Caco-2 (cell line): ENCODE results near the gene BCAS3. TPM values are rescaled to one million over a fixed set of nuclear protein-coding genes. Genes with fewer than 3 reads are reported as not detected.

Experiments used
- BruUV-seq: library from RNA; stranded (reverse); fragments of 400-500 nt; replicated peaks from 2 replicates; lab custom pipeline; 2021; lab: Mats Ljungman, UMichigan
- CTCF ChIA-PET: fragments of 300-600 bp; sonication (Branson Sonifier 250); formaldehyde crosslinking; loops from one replicate; lab custom pipeline; 2022; ENCODE audit warnings: antibody characterized with exemption; lab: Charles Lee
- POLR2A ChIA-PET: fragments of 300-600 bp; sonication (Branson Sonifier 250); formaldehyde crosslinking; loops from one replicate; lab custom pipeline; 2022; ENCODE audit warnings: antibody characterized with exemption; lab: Charles Lee
- DNase-seq, 2 experiments: peaks; one replicate each; pipeline versions ENCODE4 v3.0.0 to v3.0.0-alpha.2; 2020 to 2022
- H3K27me3 ChIP-seq: replicated peaks from 2 replicates; pipeline ENCODE4 v1.6.0; 2011; ENCODE audit warnings: low read length; ENCODE audit not compliant: control insufficient read depth, insufficient read depth
- H3K36me3 ChIP-seq: 2 replicates; pipeline ENCODE4 v1.5.1; 2011; ENCODE audit warnings: low read length; ENCODE audit not compliant: control insufficient read depth, insufficient read depth
- H3K4me1 ChIP-seq: fragments of 250-450 bp; sonication (Bioruptor Pico); 2 replicates; pipeline ENCODE4 v1.5.1; 2020; ENCODE audit warnings: mild to moderate bottlenecking
- H3K4me3 ChIP-seq: 2 replicates; pipeline ENCODE4 v1.5.1; 2011; ENCODE audit warnings: low read depth, mild to moderate bottlenecking, control low read depth, low read length
- H3K9me3 ChIP-seq: fragments of 250-450 bp; sonication (Bioruptor Pico); 2 replicates; pipeline ENCODE4 v1.5.1; 2020; ENCODE audit warnings: mild to moderate bottlenecking, moderate library complexity
- H3K27ac Mint-ChIP-seq: one replicate; pipeline ENCODE4 v1.8.0; 2022; ENCODE audit warnings: mixed read lengths; ENCODE audit not compliant: unreplicated experiment
- H3K27me3 Mint-ChIP-seq: one replicate; pipeline ENCODE4 v1.8.0; 2022; ENCODE audit warnings: mixed read lengths; ENCODE audit not compliant: insufficient read depth, unreplicated experiment
- H3K36me3 Mint-ChIP-seq: one replicate; pipeline ENCODE4 v1.8.0; 2022; ENCODE audit warnings: mild to moderate bottlenecking, mixed read lengths; ENCODE audit not compliant: insufficient read depth, unreplicated experiment
- H3K4me1 Mint-ChIP-seq: one replicate; pipeline ENCODE4 v1.8.0; 2022; ENCODE audit warnings: low read depth, mixed read lengths; ENCODE audit not compliant: unreplicated experiment
- H3K4me3 Mint-ChIP-seq: one replicate; pipeline ENCODE4 v1.8.0; 2022; ENCODE audit warnings: mild to moderate bottlenecking, moderate library complexity, mixed read lengths; ENCODE audit not compliant: unreplicated experiment
- H3K9me3 Mint-ChIP-seq: one replicate; pipeline ENCODE4 v1.8.0; 2022; ENCODE audit warnings: mixed read lengths; ENCODE audit not compliant: unreplicated experiment
- CTCF ChIP-seq, 2 experiments: fragments of 200-600 bp in 1 of 2; IDR thresholded peaks; 1 replicate in 1 of 2; 2 replicates in 1 of 2; pipeline versions ENCODE4 v1.5.1 to v1.8.0; 2011 to 2022; ENCODE audit warnings: antibody characterized with exemption in 1 of 2, control low read depth in 1 of 2, inconsistent platforms in 1 of 2, low read depth in 1 of 2, low read length in 1 of 2, mild to moderate bottlenecking in 1 of 2, moderate library complexity in 1 of 2; ENCODE audit not compliant: insufficient read depth in 1 of 2, severe bottlenecking in 1 of 2, unreplicated experiment in 1 of 2
- intact Hi-C: fragments of 100-400 bp; cut with micrococcal nuclease; formaldehyde crosslinking; loops from one replicate; pipeline ENCODE4 v1.10.0; 2022; ENCODE audit not compliant: unreplicated experiment
- total RNA-seq: library from RNA; stranded (reverse); gene quantifications from 2 replicates; pipeline ENCODE4 v1.2.3, GENCODE V29; 2022

BCAS3 gene
- total RNA-seq, 1 experiment from 2014 or later, result 44.1 TPM

- Mint-ChIP-seq H3K4me1 (no peaks in the 10 kb centered on the region), H3K9me3 (no peaks in the 10 kb centered on the region), H3K4me3 (no peak overlapping the region), H3K27ac (no peak overlapping the region), H3K36me3 (no peaks in the 10 kb centered on the region), H3K27me3 (peaks cover 2% of the 10 kb centered on the region)
- Histone ChIP-seq H3K4me1 (no peaks in the 10 kb centered on the region), H3K36me3 (no peaks in the 10 kb centered on the region), H3K4me3 (no peak overlapping the region), H3K27me3 (no peaks in the 10 kb centered on the region), H3K9me3 (no peaks in the 10 kb centered on the region)
- BruUV-seq, result no TSS peak
- intact Hi-C loops, result no loop called here
- ChIA-PET POLR2A (no interaction called here), CTCF (no interaction called here)
- no peak for DNase-seq
- no peak for TF ChIP-seq CTCF (IDR thresholded peaks at IDR 0.05; ENCODE audit: insufficient read depth in 1 of 2, low read depth in 1 of 2, low read length in 1 of 2, severe bottlenecking in 1 of 2, unreplicated experiment in 1 of 2)
Observed at GRCh38 chr17:60846175-60846574, 168.5 kb downstream of the BCAS3 start.

- H3K27me3 ChIP-seq, result no peaks in the 10 kb centered on the region
- no peaks in the 10 kb centered on the region for H3K4me1 ChIP-seq
- no peak for DNase-seq
- ChIA-PET CTCF (no interaction called here), POLR2A (no interaction called here)
- Mint-ChIP-seq H3K4me3 (no peak overlapping the region), H3K27ac (no peak overlapping the region), H3K27me3 (peaks cover 2% of the 10 kb centered on the region), H3K36me3 (no peaks in the 10 kb centered on the region), H3K4me1 (no peaks in the 10 kb centered on the region), H3K9me3 (no peaks in the 10 kb centered on the region)
- H3K9me3 ChIP-seq, result no peaks in the 10 kb centered on the region
- no TSS peak for BruUV-seq
- no peak for TF ChIP-seq CTCF (IDR thresholded peaks at IDR 0.05; ENCODE audit: insufficient read depth in 1 of 2, low read depth in 1 of 2, low read length in 1 of 2, severe bottlenecking in 1 of 2, unreplicated experiment in 1 of 2)
- intact Hi-C loops, result no loop called here
- no peaks in the 10 kb centered on the region for H3K36me3 ChIP-seq
- no peak overlapping the region for H3K4me3 ChIP-seq
Observed at GRCh38 chr17:60851181-60851580, 173.5 kb downstream of the BCAS3 start.

GRCh38 chr17:60857556-60858080, 180.0 kb downstream of the BCAS3 start:
- no peak overlapping the region for H3K4me3 Mint-ChIP-seq
- H3K27ac Mint-ChIP-seq, result no peak overlapping the region
- intact Hi-C loops, result no loop called here
- H3K27me3 Mint-ChIP-seq, result peaks cover 3% of the 10 kb centered on the region
- Histone ChIP-seq H3K27me3 (no peaks in the 10 kb centered on the region), H3K9me3 (no peaks in the 10 kb centered on the region), H3K36me3 (no peaks in the 10 kb centered on the region), H3K4me3 (no peak overlapping the region), H3K4me1 (no peaks in the 10 kb centered on the region)
- BruUV-seq, result no TSS peak
- ChIA-PET POLR2A (no interaction called here), CTCF (interaction anchor here (0.7 kb wide), 1 partner anchor 137 kb away, joined by 3 read pairs; no protein-coding TSS in a partner anchor)
- no peaks in the 10 kb centered on the region for H3K4me1 Mint-ChIP-seq
- no peaks in the 10 kb centered on the region for H3K36me3 Mint-ChIP-seq
- no peaks in the 10 kb centered on the region for H3K9me3 Mint-ChIP-seq
- no peak for TF ChIP-seq CTCF (IDR thresholded peaks at IDR 0.05; ENCODE audit: insufficient read depth in 1 of 2, low read depth in 1 of 2, low read length in 1 of 2, severe bottlenecking in 1 of 2, unreplicated experiment in 1 of 2)
- DNase-seq, result no peak
